ENCODE results near the gene TYR. TPM values are rescaled to one million over a fixed set of nuclear protein-coding genes. Genes with fewer than 3 reads are reported as not detected.
"Not testable (repeated sequence)": the region's sequence is repeated elsewhere in the genome, so short reads cannot be mapped to it uniquely, and the experiment has no call there.

Gene TYR
- total and polyA plus RNA-seq, 2 donors (not counting 1 experiment from before 2014, with no cell fraction given), result not detected

DNA sequence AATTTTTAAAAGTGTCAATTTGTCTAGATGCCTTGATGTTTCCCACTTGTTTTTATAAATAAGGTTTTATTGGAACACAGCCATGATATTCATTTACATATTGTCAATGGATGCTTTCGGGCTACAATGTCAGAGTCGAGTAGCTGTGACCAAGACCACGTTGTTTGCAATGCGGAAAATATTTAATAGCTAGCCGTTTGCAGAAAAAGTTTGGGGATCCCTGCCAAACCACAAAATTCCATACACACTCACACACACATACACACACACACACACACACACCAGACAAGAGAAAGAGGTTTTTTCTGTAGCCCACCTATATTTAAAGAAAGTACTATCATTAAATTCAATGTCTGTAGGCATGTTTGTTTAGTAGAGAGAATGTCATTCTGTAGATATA is 58.3 kb downstream of the TYR start:
- TF ChIP-seq, protein P1, sequence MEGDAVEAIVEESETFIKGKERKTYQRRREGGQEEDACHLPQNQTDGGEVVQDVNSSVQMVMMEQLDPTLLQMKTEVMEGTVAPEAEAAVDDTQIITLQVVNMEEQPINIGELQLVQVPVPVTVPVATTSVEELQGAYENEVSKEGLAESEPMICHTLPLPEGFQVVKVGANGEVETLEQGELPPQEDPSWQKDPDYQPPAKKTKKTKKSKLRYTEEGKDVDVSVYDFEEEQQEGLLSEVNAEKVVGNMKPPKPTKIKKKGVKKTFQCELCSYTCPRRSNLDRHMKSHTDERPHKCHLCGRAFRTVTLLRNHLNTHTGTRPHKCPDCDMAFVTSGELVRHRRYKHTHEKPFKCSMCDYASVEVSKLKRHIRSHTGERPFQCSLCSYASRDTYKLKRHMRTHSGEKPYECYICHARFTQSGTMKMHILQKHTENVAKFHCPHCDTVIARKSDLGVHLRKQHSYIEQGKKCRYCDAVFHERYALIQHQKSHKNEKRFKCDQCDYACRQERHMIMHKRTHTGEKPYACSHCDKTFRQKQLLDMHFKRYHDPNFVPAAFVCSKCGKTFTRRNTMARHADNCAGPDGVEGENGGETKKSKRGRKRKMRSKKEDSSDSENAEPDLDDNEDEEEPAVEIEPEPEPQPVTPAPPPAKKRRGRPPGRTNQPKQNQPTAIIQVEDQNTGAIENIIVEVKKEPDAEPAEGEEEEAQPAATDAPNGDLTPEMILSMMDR (IDR thresholded peaks at IDR 0.05), result no peak
- no peak for TF ChIP-seq EZH2 (IDR thresholded peaks at IDR 0.05; ENCODE audit: borderline replicate concordance, insufficient read depth, low read depth, low read length, poor library complexity, severe bottlenecking)

DNA sequence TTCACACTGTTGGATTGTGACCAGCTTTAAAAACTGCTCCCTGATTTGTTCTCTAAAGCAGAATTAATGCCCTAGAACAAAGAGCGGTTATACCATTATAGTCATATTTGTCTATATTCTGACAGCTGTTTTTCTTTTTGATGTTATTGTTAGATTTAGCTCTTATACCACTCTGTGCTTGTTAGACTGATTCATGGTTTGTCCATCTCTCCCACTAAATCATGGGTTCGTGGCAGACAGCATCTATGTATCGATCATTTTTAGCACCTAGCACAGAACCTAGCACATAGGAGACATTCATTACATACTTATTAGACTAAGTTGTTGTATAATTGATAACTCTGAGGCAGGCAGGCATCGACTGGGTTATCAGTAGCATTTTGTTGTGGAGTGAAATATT is 69.3 kb downstream of the TYR start:
- DNase-seq; H3K27me3 Mint-ChIP-seq; H3K27me3 ChIP-seq (replicated peaks in 1 of 4; ENCODE audit: control extremely low read depth in 1 of 4, control insufficient read depth in 3 of 4, insufficient read depth in 4 of 4, low read length in 3 of 4); H2AFZ ChIP-seq (ENCODE audit: insufficient read depth, low read depth, low read length, poor library complexity, severe bottlenecking); H3K9me3 Mint-ChIP-seq (ENCODE audit: insufficient read depth); ATAC-seq (ENCODE audit: low read depth); H3K4me3 Mint-ChIP-seq; H3K27ac Mint-ChIP-seq; H3K36me3 ChIP-seq (replicated peaks in 1 of 2; ENCODE audit: control extremely low read depth in 1 of 2, control insufficient read depth in 1 of 2, extremely low read depth in 1 of 2, insufficient read depth in 2 of 2, low read length in 1 of 2); H4K20me1 ChIP-seq (ENCODE audit: control insufficient read depth, insufficient read depth, low read length, poor library complexity, severe bottlenecking); H3K4me3 ChIP-seq (ENCODE audit: control extremely low read depth in 1 of 5, extremely low read depth in 1 of 5, insufficient read depth in 1 of 5, low read depth in 2 of 5, low read length in 4 of 5); H3K9me3 ChIP-seq (ENCODE audit: control extremely low read depth in 1 of 3, control insufficient read depth in 2 of 3, insufficient read depth in 1 of 3, low read length in 2 of 3); CTCF ChIA-PET; H3K27ac ChIP-seq (ENCODE audit: low read length in 2 of 2); H3K9ac ChIP-seq (ENCODE audit: low read length); H3K4me2 ChIP-seq (replicated peaks; ENCODE audit: low read depth, low read length, poor library complexity, severe bottlenecking); intact Hi-C loops (cut with micrococcal nuclease); POLR2A ChIA-PET; H3K79me2 ChIP-seq (ENCODE audit: control insufficient read depth, insufficient read depth, low read length); H3K4me1 Mint-ChIP-seq; H3K4me1 ChIP-seq (ENCODE audit: control insufficient read depth in 2 of 2, insufficient read depth in 2 of 2, low read length in 2 of 2): not testable (repeated sequence)
- WGBS (ENCODE audit: insufficient coverage), result no CpG with 5 or more reads among the region's 4 CpGs

More for the DNA sequence above, 58.3 kb downstream of the TYR start:
- H3K9ac ChIP-seq (ENCODE audit: low read length), result no peak overlapping the region
- no peak overlapping the region for H2AFZ ChIP-seq (ENCODE audit: insufficient read depth, low read depth, low read length, poor library complexity, severe bottlenecking)
- H4K20me1 ChIP-seq (ENCODE audit: control insufficient read depth, insufficient read depth, low read length, poor library complexity, severe bottlenecking), result no peaks in the 10 kb centered on the region
- no peak overlapping the region for H3K4me2 ChIP-seq (replicated peaks; ENCODE audit: low read depth, low read length, poor library complexity, severe bottlenecking)
- CTCF ChIA-PET, result no interaction called here
- H3K27me3 ChIP-seq (replicated peaks in 1 of 4; ENCODE audit: control extremely low read depth in 1 of 4, control insufficient read depth in 3 of 4, insufficient read depth in 4 of 4, low read length in 3 of 4), result no peaks in the 10 kb centered on the region
- no peaks in the 10 kb centered on the region for H3K79me2 ChIP-seq (ENCODE audit: control insufficient read depth, insufficient read depth, low read length)
- ATAC-seq (ENCODE audit: low read depth), result no peak
- DNase-seq, result no peak
- peaks cover 2% of the 10 kb centered on the region for H3K9me3 Mint-ChIP-seq (ENCODE audit: insufficient read depth)
- H3K4me3 ChIP-seq (ENCODE audit: control extremely low read depth in 1 of 5, extremely low read depth in 1 of 5, insufficient read depth in 1 of 5, low read depth in 2 of 5, low read length in 4 of 5), result no peak overlapping the region
- POLR2A ChIA-PET, result no interaction called here
- no peak overlapping the region for H3K4me3 Mint-ChIP-seq
- H3K4me1 Mint-ChIP-seq, result no peaks in the 10 kb centered on the region
- no peaks in the 10 kb centered on the region for H3K4me1 ChIP-seq (ENCODE audit: control insufficient read depth in 2 of 2, insufficient read depth in 2 of 2, low read length in 2 of 2)
- H3K27ac Mint-ChIP-seq, result no peak overlapping the region
- no peaks in the 10 kb centered on the region for H3K27me3 Mint-ChIP-seq
- no peak overlapping the region for H3K27ac ChIP-seq (ENCODE audit: low read length in 2 of 2)
- H3K9me3 ChIP-seq (ENCODE audit: control extremely low read depth in 1 of 3, control insufficient read depth in 2 of 3, insufficient read depth in 1 of 3, low read length in 2 of 3), result no peaks in the 10 kb centered on the region
- no CpG with 5 or more reads among the region's 5 CpGs for WGBS (ENCODE audit: insufficient coverage)
- intact Hi-C loops (cut with micrococcal nuclease), result no loop called here
- no peaks in the 10 kb centered on the region for H3K36me3 ChIP-seq (replicated peaks in 1 of 2; ENCODE audit: control extremely low read depth in 1 of 2, control insufficient read depth in 1 of 2, extremely low read depth in 1 of 2, insufficient read depth in 2 of 2, low read length in 1 of 2)
